Neural cell (in vitro differentiated cells): ENCODE measurements around the gene GUCA1A.

Experiments used
- EP300 ChIP-seq: fragments of 450-650 bp; conservative IDR thresholded peaks from 2 replicates; pipeline ENCODE4 v1.6.1; 2014; ENCODE audit warnings: antibody characterized with exemption, mild to moderate bottlenecking, moderate library complexity; ENCODE audit not compliant: poor library complexity, severe bottlenecking
- POLR2AphosphoS5 ChIP-seq: IDR thresholded peaks from 2 replicates; pipeline ENCODE4 v1.6.1; 2012
- RAD21 ChIP-seq: fragments of 450-650 bp; conservative IDR thresholded peaks from 2 replicates; pipeline ENCODE4 v1.6.1; 2014; ENCODE audit warnings: antibody characterized with exemption, mild to moderate bottlenecking, moderate library complexity
- REST ChIP-seq: IDR thresholded peaks from 2 replicates; pipeline ENCODE4 v1.6.1; 2012; ENCODE audit warnings: borderline replicate concordance
- TF ChIP-seq, protein P1 (sequence below): fragments of 450-650 bp; IDR thresholded peaks from 2 replicates; pipeline ENCODE4 v1.5.1; 2014; ENCODE audit warnings: antibody characterized with exemption, mild to moderate bottlenecking, moderate library complexity; ENCODE audit not compliant: poor library complexity, severe bottlenecking

- TF ChIP-seq RAD21 (no peak), EP300 (no peak), REST (no peak), POLR2AphosphoS5 (no peak)
- TF ChIP-seq, protein P1, sequence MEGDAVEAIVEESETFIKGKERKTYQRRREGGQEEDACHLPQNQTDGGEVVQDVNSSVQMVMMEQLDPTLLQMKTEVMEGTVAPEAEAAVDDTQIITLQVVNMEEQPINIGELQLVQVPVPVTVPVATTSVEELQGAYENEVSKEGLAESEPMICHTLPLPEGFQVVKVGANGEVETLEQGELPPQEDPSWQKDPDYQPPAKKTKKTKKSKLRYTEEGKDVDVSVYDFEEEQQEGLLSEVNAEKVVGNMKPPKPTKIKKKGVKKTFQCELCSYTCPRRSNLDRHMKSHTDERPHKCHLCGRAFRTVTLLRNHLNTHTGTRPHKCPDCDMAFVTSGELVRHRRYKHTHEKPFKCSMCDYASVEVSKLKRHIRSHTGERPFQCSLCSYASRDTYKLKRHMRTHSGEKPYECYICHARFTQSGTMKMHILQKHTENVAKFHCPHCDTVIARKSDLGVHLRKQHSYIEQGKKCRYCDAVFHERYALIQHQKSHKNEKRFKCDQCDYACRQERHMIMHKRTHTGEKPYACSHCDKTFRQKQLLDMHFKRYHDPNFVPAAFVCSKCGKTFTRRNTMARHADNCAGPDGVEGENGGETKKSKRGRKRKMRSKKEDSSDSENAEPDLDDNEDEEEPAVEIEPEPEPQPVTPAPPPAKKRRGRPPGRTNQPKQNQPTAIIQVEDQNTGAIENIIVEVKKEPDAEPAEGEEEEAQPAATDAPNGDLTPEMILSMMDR: no peak
These were observed 54.1 kb downstream of the GUCA1A start for GRCh38 chr6:42227173-42227850.
